ENCODE data around the gene NOP16. TPM values are rescaled to one million over a fixed set of nuclear protein-coding genes. Genes with fewer than 3 reads are reported as not detected.

NOP16 gene
- total RNA-seq, 1 experiment from 2014 or later: 146 TPM

GRCh38 chr5:176396330-176396729, 7.9 kb upstream of the NOP16 start:
- peaks cover 44% of the 10 kb centered on the region for H3K36me3 ChIP-seq
- H3K9me3 ChIP-seq: no peaks in the 10 kb centered on the region
- no peaks in the 10 kb centered on the region for H3K27me3 ChIP-seq
- no peak for DNase-seq
- no peak overlapping the region for H3K4me3 ChIP-seq

GRCh38 chr5:176394881-176395675, 6.7 kb upstream of the NOP16 start:
- peaks cover 50% of the 10 kb centered on the region for H3K36me3 ChIP-seq
- H3K4me3 ChIP-seq: no peak overlapping the region
- no peak for DNase-seq
- H3K27me3 ChIP-seq: no peaks in the 10 kb centered on the region
- H3K9me3 ChIP-seq: no peaks in the 10 kb centered on the region

GRCh38 chr5:176394096-176394495, 5.7 kb upstream of the NOP16 start:
- Histone ChIP-seq H3K9me3 (no peaks in the 10 kb centered on the region), H3K36me3 (peaks cover 56% of the 10 kb centered on the region), H3K27me3 (no peaks in the 10 kb centered on the region), H3K4me3 (no peak overlapping the region)
- no peak for DNase-seq

- Histone ChIP-seq H3K27me3 (no peaks in the 10 kb centered on the region), H3K9me3 (no peaks in the 10 kb centered on the region), H3K4me3 (no peak overlapping the region), H3K36me3 (peaks cover 60% of the 10 kb centered on the region)
- DNase-seq: no peak
These were observed 4.1 kb upstream of the NOP16 start for GRCh38 chr5:176392526-176392925.

- Histone ChIP-seq H3K4me3 (no peak overlapping the region), H3K27me3 (no peaks in the 10 kb centered on the region), H3K9me3 (no peaks in the 10 kb centered on the region), H3K36me3 (peaks cover 66% of the 10 kb centered on the region)
- DNase-seq: no peak
These were observed 3.6 kb upstream of the NOP16 start for GRCh38 chr5:176391999-176392398.

- DNase-seq: no peak
- Histone ChIP-seq H3K36me3 (peaks cover 71% of the 10 kb centered on the region), H3K9me3 (no peaks in the 10 kb centered on the region), H3K27me3 (no peaks in the 10 kb centered on the region), H3K4me3 (no peak overlapping the region)
These were observed 3.1 kb upstream of the NOP16 start for GRCh38 chr5:176391479-176391878.

- Histone ChIP-seq H3K4me3 (peak overlapping the region; percentile 95), H3K9me3 (no peaks in the 10 kb centered on the region), H3K27me3 (no peaks in the 10 kb centered on the region), H3K36me3 (peaks cover 86% of the 10 kb centered on the region)
- no peak for DNase-seq
These were observed 1.0 kb upstream of the NOP16 start for GRCh38 chr5:176389135-176390123.

- no peak for DNase-seq
- Histone ChIP-seq H3K9me3 (no peaks in the 10 kb centered on the region), H3K4me3 (peak overlapping the region; percentile 95), H3K36me3 (peaks cover 87% of the 10 kb centered on the region), H3K27me3 (no peaks in the 10 kb centered on the region)
These were observed 375 bp downstream of the NOP16 start for GRCh38 chr5:176388003-176388443.

- Histone ChIP-seq H3K9me3 (no peaks in the 10 kb centered on the region), H3K27me3 (no peaks in the 10 kb centered on the region), H3K4me3 (peak overlapping the region; percentile 95), H3K36me3 (peaks cover 88% of the 10 kb centered on the region)
- DNase-seq: no peak
These were observed 943 bp downstream of the NOP16 start for GRCh38 chr5:176387384-176387925.

- Histone ChIP-seq H3K27me3 (no peaks in the 10 kb centered on the region), H3K9me3 (no peaks in the 10 kb centered on the region), H3K4me3 (peak overlapping the region; percentile 95), H3K36me3 (peaks cover 89% of the 10 kb centered on the region)
- no peak for DNase-seq
These were observed 1.9 kb downstream of the NOP16 start for GRCh38 chr5:176386491-176386890.

- Histone ChIP-seq H3K36me3 (peaks cover 85% of the 10 kb centered on the region), H3K27me3 (no peaks in the 10 kb centered on the region), H3K4me3 (no peak overlapping the region), H3K9me3 (no peaks in the 10 kb centered on the region)
- no peak for DNase-seq
These were observed 3.4 kb downstream of the NOP16 start for GRCh38 chr5:176384991-176385390.

- DNase-seq: no peak
- H3K36me3 ChIP-seq: peaks cover 87% of the 10 kb centered on the region
These were observed 4.0 kb downstream of the NOP16 start for GRCh38 chr5:176384366-176384930.

GRCh38 chr5:176383961-176384360, 4.4 kb downstream of the NOP16 start:
- no peak overlapping the region for H3K4me3 ChIP-seq
- DNase-seq: no peak
- H3K36me3 ChIP-seq: peaks cover 89% of the 10 kb centered on the region
- no peaks in the 10 kb centered on the region for H3K9me3 ChIP-seq
- no peaks in the 10 kb centered on the region for H3K27me3 ChIP-seq

More at GRCh38 chr5:176384366-176384930, 4.0 kb downstream of the NOP16 start:
- Histone ChIP-seq H3K4me3 (no peak overlapping the region), H3K9me3 (no peaks in the 10 kb centered on the region), H3K27me3 (no peaks in the 10 kb centered on the region)

- no peak for DNase-seq
- no peaks in the 10 kb centered on the region for H3K27me3 ChIP-seq
- H3K9me3 ChIP-seq: no peaks in the 10 kb centered on the region
- H3K36me3 ChIP-seq: peaks cover 90% of the 10 kb centered on the region
- H3K4me3 ChIP-seq: no peak overlapping the region
These were observed 5.0 kb downstream of the NOP16 start for GRCh38 chr5:176383248-176383905.

GRCh38 chr5:176382721-176383120, 5.7 kb downstream of the NOP16 start:
- peaks cover 84% of the 10 kb centered on the region for H3K36me3 ChIP-seq
- no peak overlapping the region for H3K4me3 ChIP-seq
- no peak for DNase-seq
- no peaks in the 10 kb centered on the region for H3K27me3 ChIP-seq
- no peaks in the 10 kb centered on the region for H3K9me3 ChIP-seq

GRCh38 chr5:176381979-176382378, 6.4 kb downstream of the NOP16 start:
- peaks cover 77% of the 10 kb centered on the region for H3K36me3 ChIP-seq
- DNase-seq: no peak
- H3K9me3 ChIP-seq: no peaks in the 10 kb centered on the region
- no peaks in the 10 kb centered on the region for H3K27me3 ChIP-seq
- H3K4me3 ChIP-seq: no peak overlapping the region

Measured in MG63 (cell line).